Suprapubic skin (tissue), 3 donors: Measurements from ENCODE around the gene PKM.

Experiments used
- CTCF ChIP-seq, 2 donors: fragments of 200-600 bp in 1 of 2; fragments of 450-650 bp in 1 of 2; sonication (generic) in 1 of 2; IDR thresholded peaks; one replicate each; pipeline ENCODE4 v1.5.1; 2016 to 2019; ENCODE audit warnings: antibody characterized with exemption in 2 of 2, mild to moderate bottlenecking in 1 of 2, moderate library complexity in 1 of 2
- POLR2A ChIP-seq, 2 donors: fragments of 450-650 bp; IDR thresholded peaks; one replicate each; pipeline ENCODE4 v1.6.1; 2017; ENCODE audit warnings: antibody characterized with exemption in 2 of 2, mild to moderate bottlenecking in 2 of 2, moderate library complexity in 2 of 2

- no peak for TF ChIP-seq CTCF (IDR thresholded peaks at IDR 0.05)
- TF ChIP-seq POLR2A (IDR thresholded peaks at IDR 0.05): no peak
Measured at GRCh38 chr15:72155003-72155621, 75.9 kb downstream of the PKM start.
